ENCODE measurements around the gene S100A13.
"Not testable (repeated sequence)": the region's sequence is repeated elsewhere in the genome, so short reads cannot be mapped to it uniquely, and the experiment has no call there.

The S100A13 gene

DNA sequence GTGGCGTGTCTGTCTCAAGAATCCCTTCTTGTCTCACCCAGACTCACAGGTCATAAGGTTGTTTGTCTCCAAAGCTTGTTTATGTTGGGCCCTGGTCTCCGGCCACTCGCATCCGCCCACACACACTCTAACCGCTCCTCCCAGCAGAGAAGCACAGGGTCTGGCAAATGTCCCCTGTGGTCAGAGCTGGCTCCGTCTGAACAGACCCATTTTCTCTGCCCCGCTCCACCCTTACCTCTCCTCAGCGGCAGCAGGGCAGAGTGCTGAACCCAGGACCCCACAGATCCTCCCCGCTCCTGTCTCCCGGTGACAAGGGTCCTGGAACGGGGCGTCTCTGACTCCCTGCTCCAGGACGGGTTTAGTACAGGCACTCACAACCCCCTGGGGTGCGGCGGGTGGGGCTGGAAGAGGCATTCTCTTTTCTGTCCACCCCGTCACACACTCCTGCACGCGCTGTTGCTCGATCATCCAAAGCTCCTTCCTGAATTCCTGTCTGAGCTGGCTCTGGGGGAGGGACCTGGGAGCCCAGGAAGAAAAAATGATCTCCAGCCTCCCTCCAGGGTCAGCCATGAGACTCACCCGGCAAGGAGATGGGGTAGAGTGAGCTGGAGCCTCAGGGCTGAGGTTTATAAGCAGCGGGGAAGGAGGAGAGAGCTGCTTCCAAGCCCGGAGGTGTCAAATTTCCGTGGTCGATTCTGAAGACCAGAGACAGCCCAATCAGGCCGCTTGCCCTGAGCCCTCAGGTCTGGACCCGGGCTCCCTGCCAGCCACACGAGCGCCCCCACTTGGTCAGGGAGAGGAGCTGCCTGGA lies at the start of gene S100A13:
Gene S100A13 (minus strand): TSS at position 602 of the 811 bp plus-strand sequence. CDS start 1,033 bp downstream, outside the sequence.
- DNase-seq (ENCODE audit: low read depth in 3 of 3), result no peak

DNA sequence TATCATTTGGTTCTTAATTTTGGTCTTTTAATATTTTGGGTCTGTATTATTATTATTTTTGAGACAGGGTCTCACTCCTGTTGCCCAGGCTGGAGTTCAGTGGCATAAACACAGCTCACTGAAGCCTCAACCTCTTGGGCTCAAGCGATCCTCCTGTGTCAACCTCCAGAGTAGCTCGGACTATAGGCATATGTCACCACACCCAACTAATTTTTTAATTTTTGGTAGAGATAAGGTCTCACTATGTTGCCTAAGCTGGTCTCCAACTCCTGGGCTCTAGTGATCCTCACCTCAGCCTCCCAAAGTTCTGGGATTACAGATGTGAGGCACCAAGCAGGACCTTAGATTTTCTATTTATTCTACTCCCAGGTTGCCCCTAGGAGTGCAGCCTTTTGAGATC lies 46.2 kb upstream of the S100A13 start:
- DNase-seq (ENCODE audit: low read depth in 3 of 3), result no peak

DNA sequence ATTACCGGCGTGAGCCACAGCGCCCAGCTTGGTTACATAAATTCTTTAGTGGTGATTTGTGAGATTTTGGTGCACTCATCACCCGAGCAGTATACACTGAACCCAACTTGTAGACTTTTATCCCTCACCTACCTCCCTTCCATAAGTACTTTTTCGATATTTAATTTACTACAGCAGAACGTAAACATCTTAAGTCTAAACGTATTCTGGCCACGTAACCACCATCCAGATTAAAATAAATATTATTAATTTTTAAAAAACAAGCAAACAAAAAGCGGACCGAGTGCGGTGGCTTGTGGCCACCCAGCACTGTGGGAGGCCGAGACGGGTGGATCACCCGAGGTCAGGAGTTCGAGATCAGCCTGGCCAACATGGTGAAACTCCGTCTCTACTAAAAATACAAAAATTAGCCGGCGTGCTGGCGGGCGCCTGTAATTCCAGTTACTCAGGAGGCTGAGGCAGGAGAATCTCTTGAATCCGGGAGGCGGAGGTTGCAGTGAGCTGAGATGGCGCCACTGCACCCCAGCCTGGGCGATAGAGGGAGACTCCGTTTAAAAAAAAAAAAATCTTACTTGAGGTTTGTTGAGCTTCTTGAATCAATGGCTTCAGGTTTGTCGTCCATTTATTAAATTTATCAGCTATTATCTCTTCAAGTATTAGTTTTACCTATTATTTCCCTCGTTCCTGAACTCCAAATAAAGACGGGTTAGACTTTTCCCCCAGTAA lies 44.5 kb upstream of the S100A13 start:
- DNase-seq (ENCODE audit: low read depth in 3 of 3), result peak in 1 of 3 donors; percentile 43

DNA sequence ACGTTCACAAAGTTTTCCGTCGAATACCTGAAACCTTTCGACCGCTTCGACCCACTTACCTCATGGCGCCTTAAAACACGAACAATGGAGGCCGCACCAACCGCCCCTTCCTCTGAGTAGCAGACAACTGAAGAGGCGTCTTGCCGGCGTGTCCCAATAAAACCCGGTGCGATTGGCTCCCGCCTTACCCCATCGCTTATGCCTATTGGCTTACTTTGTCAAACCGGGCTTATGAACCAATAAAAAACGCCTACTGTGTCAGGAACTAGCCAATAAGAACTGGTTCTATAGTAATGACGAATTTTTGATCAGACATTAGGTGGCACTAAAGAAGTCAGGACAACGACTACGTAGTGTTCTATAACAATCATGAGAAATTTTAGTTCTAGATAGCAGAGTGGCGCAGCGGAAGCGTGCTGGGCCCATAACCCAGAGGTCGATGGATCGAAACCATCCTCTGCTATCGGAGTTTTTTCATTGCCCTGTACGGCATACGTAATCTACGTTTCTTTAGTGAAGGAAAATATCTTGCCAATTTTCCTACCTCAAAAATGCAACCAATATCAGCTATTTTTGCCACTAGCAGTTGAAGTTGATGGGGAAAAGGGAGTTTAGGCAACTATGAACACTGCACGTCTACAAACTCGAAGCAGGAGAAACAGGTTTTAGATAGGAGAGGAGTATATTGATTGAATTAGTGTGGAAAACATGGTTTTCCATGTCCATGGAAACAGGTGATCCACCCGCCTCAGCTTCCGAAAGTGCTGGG lies 43.7 kb upstream of the S100A13 start, which contains the start of gene ILF2:
Gene ILF2 (minus strand): TSS at position 135 of the 769 bp plus-strand sequence. CDS start 71 bp downstream, at position 64.
- DNase-seq (ENCODE audit: low read depth in 3 of 3), result peak; percentile 85 to 96 (median 94)

DNA sequence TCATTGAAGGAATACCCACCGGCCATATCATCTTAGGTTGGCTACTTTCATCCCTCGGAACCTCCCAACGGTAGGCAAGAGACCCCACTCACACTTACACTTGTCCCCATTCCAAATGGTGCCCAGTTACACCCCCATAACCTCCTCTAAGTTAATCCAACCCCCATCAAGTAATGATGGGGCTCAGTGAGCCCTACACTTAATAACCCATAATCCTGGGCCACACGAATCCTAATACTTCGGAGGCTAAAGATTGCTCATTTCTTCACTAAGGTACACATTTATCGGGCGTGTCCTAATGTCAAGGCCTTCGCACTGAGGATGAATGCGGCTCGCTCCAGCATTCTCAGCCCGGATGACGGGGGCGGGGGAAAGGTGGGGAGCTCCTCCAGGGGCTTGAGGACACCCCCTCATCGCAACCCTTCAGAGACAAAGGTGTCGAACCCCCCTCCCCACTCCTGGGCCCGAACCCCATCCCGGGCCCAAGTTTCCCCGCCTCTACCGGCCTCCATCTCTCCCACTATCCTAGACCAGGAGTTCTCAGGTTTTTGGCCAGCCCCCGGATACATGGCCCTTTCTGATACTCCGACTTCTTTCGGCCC lies 43.1 kb upstream of the S100A13 start:
- peak in 1 of 3 donors; percentile 35 for DNase-seq (ENCODE audit: low read depth in 3 of 3)

DNA sequence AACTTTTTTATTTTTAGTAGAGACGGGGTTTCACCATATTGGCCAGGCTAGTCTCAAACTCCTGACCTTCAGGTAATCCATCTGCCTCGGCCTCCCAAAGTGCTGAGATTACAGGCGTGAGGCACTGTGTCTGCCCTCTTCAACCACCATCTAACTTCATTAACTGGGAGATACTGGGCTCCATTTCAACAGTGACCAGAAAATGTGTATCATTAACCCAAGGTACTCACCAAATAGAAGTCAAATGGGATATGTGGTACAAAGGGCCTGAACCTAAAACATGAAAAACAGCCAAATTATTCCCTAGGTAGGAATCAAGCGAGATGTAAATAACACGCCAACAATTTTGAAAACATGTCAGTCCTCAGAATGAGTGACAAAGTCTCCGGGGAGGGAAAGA lies 42.3 kb upstream of the S100A13 start:
- no peak for DNase-seq (ENCODE audit: low read depth in 3 of 3)

DNA sequence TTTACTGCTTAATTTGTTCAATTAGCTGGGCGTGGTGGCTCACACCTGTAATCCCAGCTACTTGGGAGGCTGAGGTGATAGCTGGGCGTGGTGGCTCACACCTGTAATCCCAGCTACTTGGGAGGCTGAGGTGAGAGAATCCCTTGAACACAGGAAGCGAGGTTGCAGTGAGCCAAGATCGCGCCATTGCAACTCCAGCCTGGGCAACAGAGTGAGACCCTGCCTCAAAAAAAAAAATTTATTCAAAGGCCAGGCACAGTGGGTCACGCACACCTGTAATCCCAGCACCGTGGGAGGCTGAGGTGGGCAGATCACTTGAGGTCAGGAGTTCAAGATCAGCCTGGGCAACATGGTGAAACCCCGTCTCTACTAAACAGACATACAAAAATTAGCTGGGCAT lies 41.4 kb upstream of the S100A13 start:
- DNase-seq (ENCODE audit: low read depth in 3 of 3), result not testable (repeated sequence)

DNA sequence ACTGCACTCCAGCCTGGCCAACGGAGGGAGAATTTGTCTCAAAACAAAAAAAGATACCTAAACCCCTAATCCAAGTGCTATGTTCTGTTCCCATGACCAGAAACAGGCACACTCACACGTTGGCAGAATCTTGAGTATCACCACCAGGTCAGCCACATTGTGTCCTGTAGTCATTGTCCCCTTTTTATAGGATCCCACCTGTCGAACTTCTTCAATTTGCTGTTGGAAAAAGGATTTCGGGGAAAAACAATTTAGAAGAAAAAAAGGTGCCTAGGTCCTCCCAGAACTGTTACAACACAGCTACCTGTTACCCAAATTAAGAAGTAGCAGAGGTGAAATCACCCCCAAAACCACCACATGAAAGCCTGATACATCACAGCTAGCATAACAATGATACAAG lies 40.1 kb upstream of the S100A13 start:
- DNase-seq (ENCODE audit: low read depth in 3 of 3), result no peak

DNA sequence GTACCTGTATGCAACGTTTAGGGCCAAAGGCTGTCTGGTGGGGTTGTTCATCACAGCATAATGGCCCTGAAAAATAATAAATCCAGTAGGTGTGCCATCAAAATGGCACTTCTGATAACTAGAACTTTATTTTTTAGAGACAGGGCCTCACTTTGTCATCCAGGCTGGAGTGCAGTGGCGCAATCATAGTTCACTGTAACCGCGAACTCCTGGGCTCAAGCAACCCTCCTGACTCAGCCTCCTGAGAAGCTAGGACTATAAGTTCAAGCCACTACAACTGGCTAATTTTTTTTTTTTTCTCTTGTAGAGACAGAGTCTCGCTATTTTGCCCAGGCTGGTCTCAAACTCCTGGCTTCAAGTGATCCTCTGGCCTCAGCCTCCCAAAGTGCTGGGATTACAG lies 35.9 kb upstream of the S100A13 start:
- DNase-seq (ENCODE audit: low read depth in 3 of 3), result no peak

DNA sequence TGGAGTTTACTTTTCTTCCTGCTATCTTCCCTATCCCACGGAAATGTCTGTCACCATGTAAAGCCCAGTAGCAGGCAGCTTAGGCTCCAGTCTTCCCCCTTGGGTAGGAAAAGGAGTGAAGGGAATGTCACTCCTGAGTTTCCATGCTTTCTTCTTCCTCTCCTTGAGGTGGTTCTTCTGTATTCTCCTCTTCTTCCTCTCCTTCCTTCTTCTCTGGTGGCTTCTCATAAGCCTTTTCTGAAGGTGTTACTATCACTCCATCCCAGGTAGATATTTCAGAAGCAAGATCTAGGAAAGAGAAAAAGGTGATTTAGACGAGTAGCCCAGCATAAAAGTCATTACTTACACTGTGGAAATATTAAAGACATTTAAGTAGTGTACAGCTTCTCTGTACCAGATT lies 35.0 kb upstream of the S100A13 start:
- DNase-seq (ENCODE audit: low read depth in 3 of 3), result no peak

DNA sequence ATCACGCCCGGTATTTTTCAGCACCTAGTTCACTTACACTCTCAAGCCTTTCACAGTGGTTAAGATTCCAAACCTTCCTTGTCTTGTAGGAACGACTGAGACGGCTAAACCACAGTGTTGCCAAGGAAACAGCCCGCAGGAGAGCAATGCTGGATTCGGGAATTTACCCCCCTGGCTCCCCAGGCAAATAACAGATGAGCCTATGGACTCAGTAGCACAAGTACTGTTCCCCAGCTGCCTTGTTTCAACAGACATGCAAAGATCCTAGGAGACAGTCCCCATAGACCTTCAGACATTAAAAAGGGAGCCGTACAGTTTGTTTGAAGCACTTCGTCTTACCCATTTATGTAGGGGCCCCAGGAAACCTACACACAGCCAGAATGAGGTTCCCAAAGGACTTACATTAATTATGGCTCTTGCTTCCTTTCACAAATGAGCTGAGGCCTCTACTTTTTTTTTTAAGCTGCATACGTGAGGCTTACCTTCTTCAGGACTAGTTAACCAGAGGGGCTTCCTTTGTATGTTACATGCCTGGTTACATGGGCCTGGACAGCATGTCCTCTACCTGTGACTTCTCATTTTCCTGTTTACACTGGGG lies 33.9 kb upstream of the S100A13 start:
- DNase-seq (ENCODE audit: low read depth in 3 of 3), result no peak

DNA sequence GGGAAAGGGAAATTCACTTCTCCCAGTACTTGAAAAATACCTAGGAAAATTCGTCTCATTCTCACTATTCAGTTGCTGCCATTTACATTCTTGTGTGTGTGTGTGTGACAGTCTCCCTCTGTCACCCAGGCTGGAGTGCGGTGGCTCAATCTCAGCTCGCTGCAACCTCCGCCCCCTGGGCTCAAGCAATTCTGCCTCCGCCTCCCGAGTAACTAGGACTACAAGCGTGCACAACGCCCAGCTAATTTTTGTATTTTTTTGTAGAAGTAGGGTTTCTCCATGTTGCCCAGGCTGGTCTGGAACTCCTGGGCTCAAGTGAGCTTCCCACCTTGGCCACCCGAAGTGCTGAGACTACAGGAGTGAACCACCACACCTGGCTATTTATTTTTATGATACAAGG lies 32.4 kb upstream of the S100A13 start:
- DNase-seq (ENCODE audit: low read depth in 3 of 3), result no peak

DNA sequence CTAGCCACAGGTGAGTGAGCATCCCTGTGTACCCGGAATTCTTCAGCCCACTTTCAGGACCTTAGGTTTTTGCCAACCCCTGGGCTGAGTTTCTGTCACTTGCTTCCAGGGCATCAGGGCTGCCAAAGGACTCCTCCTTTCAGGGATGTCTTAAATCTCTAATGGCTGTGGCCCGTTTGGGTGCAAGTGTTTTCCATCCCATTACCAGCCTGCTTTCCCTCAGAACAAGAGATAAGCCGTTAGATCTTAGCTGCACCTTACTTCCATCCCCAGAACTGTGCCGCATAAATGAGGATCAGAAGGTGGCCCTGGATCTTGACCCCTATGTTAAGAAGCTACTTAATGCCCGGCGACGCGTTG lies 31.9 kb upstream of the S100A13 start:
- no peak for DNase-seq (ENCODE audit: low read depth in 3 of 3)

DNA sequence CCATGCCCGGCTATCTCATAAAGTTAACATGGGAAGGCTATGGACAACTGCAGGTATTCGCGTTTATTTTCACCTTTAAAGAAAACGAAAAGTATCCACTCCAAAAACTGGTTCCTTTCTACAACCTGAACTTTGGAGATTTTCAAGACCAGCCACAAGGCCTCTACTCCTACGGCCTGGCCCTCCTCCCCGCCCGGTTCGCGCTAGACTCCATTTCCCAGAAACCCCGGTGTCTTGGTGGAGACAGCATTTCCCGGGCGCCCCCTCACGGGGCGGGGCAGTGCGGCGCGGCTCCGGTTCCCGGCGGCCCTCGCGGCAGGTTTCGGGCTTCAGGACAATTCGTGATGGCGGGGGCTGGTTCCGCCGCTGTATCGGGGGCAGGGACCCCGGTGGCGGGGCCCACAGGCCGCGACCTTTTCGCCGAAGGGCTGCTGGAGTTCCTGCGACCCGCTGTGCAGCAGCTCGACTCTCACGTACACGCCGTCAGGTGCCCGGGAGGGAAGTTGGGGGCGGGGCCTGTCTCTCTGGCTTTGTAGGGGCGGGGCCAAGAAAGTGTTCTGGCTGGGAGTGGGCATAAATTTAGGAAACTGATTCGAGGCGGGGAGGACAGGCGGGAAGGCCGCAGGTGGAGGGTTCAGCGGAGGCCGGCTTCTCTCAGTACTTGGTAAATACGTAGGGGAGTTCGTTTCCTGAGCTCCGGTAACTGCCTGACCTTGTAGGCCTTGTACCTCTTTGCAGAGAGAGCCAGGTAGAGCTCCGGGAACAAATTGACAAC lies 31.3 kb upstream of the S100A13 start, which contains the start of gene SNAPIN:
Gene SNAPIN (plus strand): TSS at position 304 of the 775 bp plus-strand sequence. CDS start 41 bp downstream, at position 345.
- DNase-seq (ENCODE audit: low read depth in 3 of 3), result peak; percentile 83 to 90 (median 87)

DNA sequence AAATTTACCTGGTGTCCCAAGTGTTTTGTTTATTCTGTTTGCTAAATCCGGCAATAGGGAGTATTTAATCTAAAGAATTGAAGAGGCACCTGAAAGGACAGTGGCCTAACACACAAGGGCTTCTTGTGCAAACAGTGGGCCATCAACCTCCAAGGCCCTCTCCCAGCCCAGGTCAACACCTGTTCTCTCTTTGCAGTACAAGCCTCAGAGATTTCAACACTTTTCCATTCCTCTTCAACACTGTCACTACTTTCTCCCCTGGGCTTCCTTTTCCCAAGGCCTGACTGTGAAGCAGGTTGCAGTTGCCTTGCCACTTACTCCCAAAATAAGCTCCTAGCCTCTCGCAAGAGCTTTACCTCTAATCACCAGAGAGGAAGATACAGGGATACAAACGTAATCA lies 28.0 kb upstream of the S100A13 start:
- DNase-seq (ENCODE audit: low read depth in 3 of 3), result no peak

DNA sequence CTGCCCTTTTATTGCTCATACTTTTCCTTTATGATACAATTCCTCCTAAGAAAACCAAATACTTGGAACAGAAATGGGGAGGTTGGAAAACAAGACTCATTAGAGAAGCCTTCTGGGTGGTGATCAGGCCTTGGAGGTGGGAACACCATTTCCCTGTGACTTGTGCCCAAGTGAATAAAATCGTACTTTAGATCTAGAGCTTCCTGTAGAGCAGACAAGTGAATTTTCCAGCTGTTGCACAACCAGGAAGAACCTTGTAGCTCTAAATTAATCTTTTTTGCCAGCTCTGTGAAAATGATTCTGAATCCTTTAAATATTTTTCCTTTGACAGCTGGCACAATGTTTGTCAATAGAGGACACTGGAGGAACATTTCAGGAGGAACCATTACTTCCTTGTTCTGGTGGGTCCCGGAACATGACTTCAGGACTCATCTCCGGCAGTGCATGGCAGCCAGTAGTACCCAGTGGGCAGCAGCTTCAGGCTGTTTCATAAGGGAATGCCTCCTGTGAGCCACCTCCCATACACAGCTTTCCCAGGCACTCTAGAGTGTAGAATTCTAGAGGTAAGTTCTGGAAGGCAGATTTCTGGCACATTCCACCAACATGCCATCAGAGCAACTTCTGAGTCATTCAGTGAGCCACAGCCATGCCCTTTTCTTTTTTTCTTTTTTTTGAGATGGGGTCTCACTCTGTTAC lies 25.6 kb upstream of the S100A13 start:
- DNase-seq (ENCODE audit: low read depth in 3 of 3), result no peak

DNA sequence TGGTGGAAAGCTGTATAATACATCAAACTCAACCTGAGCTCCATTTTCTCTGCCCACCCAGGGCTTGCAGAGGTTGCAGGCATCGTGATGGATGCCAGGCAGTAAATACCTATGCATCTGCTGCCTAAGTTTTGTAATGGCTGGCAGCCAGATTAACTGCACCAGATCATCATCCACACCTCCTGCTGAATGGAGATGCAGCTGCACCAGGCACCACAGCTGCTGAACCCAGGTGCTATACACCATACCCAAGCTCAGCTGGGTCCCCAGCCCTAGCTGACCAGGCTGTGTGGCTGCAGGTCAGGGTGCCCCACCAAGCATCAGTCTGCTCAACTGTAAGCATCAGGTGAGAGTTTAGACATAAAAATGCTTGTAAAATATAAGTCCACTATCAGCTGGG lies 24.5 kb upstream of the S100A13 start:
- no peak for DNase-seq (ENCODE audit: low read depth in 3 of 3)

DNA sequence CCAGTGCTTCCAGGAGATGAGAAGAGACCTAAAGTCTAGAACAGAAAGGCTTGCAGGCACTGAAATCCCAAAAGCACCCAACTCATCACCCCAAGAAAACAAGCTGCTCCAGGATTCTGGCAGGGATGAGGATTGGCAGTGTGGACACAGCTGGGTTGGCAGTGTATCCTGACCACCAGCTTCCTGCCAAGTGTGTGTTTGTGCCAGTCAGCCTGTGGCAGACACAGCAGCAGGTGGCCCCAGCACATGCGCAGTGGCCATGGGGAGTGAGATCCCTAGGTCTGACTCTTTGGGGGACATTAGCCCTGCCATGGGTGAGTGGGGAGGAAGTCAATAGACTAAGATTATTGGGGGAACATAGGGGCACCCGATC lies 22.5 kb upstream of the S100A13 start:
- no peak for DNase-seq (ENCODE audit: low read depth in 3 of 3)

DNA sequence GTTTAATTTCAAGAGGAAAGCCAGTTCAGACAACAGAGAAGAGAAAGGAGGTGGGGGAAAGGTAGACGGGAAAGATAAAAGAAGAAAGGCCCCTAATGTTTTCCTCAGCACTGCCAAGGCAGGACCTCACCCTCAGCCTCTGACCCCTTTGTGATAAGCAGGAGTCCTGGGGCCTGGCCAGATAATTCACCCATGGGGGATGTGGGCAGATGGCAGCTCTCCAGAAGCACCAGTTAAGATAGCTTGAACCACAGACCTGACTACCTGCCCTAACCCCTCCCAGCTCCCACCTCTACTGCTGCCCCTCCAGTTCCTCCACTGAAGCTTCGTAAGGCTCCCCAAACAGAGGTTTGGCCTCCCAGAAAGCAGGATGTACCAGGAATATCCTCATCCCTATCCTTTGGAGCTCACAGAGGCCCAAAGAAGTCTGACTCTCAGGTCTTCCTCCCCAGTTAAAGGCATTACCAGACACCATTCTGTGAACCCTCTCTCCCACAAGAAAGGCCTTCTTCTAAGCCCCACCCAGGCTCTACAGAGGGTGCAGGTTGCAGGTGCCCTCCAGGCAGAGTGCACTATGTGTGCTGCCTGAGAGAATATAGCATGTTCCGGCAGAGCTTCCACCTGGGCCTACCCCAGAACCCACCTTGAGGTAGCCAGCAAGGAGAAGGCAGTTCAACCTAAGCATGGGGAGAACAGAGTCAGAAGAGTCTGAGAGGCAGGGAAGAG lies 22.0 kb upstream of the S100A13 start:
- DNase-seq (ENCODE audit: low read depth in 3 of 3), result no peak

All from stimulated activated CD4-positive, alpha-beta T cell treated with anti-CD3 and anti-CD28 coated beads, TNF-alpha, amount 100 ng/mL, for 48 hours (primary cell).